Stimulated activated CD8-positive, alpha-beta memory T cell treated with anti-CD3 and anti-CD28 coated beads, Interleukin-12 subunit alpha, Interleukin-12 subunit beta, amount 100 ng/mL, for 1 hour (primary cell): ENCODE data around the gene SLC6A6.

ENCODE experiments used
- DNase-seq: peaks from one replicate; pipeline ENCODE4 v3.0.0-alpha.2; 2020; ENCODE audit warnings: low read depth

SLC6A6 gene

DNA sequence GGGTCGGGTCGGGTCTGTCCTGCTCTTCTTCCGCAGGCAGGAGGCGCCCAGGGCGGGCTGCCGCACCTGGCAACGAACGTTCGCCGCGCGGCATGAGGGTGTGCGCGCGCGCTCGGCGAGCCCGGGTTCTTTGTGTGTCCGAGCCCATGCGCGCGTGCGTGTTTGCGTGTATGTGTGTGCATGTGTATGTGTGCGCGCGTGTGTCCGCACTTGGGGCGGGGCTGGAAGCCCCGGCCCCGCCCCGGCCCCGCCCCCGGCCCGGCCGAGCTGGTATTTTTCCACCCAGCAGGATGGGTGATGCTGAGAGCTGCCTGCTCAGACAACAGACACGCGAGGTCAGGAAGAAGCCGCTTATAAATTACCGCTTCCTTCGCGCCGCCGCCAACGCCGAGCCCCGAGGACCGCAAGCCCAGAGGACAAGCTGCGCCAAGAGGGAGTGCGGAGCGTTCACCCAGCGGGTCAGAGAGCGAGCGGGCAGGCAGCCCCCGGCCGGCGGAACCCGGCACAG, at the start of gene SLC6A6:
Gene SLC6A6 (plus strand): TSS at position 303 of the 508 bp plus-strand sequence. CDS start 41,029 bp downstream, outside the sequence.
- peak; percentile 89 for DNase-seq

DNA sequence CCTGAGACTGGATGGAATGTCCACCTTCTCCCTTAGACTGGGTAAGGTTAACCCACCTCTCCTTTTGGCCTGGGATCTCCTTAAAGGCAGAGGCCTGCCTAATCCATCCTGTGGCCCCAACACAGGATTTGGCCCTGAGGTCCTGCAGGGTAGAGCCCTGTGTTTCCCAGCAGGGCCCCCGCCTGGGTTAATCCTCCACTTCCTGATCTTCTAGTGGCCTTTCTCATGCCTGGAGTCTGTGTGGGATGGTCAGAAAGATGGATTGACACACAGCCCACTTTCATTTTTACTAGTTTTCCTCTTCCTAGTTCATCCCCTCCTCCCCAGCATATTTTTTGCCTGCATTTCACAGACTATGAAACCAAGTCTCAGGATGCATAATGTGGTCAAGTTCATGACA, 48.9 kb upstream of the SLC6A6 start:
- no peak for DNase-seq

DNA sequence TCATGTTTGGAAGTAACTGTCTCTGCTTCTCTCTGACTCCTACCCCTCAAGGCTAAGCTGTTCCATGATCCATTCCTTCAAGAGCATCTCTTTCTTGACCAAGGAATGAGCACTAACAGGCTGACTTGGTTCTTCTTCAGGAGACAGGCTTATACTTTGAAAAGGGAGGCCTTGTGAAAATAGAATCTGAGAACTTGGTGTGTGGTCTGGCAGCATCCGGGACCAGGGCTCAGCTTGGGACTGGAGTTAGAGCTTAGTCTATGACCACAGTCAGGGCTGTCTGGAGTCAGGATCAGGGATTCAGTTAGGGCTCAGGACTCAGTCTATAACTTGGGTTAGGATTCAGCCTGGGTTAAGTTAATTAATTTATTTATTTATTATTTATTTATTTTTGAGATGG, 44.9 kb upstream of the SLC6A6 start:
- no peak for DNase-seq

DNA sequence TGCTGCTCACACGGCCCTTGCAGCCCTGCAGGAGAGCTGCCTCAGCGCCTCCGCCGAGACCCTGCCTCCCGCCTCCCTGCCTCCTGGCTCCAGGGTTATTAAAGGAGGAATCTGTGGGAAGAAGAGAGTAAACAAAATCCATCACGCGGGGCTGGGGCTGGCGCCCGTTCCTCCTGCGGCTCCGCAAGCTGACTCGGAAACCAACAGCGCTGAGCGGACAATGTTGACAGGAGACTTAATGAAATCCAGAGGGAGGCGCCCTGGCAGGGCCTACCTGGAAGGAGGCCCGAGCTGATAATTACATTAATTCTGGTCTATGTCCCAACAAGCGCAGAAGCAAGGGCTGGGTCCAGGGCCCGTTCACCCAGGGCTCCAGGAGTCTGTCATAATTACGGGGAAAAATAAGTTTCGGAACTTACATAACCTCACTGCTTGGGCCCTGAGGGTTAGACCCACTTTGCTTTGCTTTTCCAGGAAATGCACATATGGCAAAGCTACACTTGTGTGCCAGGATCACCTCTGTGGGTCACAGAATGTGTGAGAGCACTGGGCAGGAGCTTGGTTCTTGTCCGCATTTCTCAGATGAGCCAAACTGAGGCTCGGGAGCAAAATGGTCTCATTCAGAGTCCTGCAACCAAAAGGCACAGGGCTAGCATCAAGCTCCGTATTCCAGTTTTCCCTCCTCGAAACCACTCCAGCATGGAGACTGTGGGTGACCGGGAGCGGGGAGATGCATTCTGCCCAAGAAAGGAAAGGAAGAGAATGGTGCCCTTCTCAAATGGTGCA, 43.8 kb upstream of the SLC6A6 start:
- no peak for DNase-seq

DNA sequence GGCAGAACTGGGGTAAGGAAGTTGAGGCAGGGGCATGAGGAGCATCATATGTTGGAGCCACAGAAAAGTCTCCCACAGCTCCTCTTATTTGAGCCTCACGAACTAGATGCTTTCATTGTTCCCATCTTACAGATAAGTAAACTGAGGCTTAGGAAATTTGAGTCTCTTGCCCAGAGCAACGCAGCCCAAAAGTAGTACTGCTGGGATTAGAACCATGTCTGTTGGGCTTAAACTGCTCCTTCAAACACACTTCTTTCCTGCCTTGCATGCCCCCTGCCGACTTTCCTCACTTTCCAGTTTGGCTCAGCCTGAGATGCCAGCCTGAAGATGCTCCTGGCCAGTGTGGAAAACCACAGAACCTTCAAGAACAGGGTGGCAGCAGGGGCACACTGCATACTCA, 43.1 kb upstream of the SLC6A6 start:
- DNase-seq = no peak

- no peak for DNase-seq
Observed at GRCh38 chr3:14360123-14360881, 42.1 kb upstream of the SLC6A6 start.

DNA sequence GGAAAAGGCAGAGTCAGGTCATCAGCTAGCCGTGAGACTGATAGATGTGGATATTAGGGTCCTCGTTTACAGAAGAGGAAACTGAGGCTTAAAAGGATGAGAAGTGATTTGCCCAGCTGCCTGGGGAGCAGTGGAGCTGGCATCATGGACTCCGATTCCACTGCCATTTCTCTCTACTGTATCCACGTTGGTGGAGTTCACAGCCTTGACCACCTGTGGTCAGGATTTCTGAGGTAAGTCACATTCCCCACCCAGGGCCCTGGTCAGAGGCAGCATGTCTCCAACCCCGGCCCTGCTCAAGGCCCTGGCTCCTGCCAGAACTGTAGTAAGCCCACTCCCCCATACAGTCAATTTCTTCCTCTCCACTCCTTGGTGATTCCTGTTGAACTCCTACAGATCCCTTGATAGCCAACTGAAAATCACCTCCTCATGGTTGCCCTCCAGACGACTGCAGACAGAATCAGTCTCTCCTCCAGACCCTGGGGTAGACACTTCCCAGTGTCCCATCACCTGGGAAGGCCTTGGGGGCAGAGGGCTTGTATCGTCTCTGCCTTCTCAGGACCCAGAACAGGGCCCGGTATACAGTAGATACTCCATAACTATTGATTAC, 41.2 kb upstream of the SLC6A6 start:
- no peak for DNase-seq

- DNase-seq = no peak
Observed at GRCh38 chr3:14362890-14363289, 39.5 kb upstream of the SLC6A6 start.

DNA sequence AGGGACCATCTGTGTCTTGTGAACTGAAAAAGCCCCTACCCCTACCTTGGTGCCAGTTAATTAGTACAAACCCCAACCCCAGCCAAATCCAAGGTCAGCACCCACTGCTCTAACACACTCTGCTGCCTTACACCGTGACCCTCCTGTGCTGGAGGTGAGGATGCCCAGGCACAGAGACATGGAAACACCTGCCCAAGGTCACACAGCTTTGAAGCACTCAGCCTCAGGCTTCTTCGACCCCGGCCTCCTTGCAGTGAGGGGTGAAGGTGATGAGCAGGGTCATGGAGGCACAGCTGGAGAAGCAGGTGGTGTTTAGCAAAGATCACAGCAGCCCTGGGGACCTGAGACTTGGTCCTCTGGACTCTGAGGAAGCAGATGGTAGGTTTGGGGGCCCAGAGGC, 39.0 kb upstream of the SLC6A6 start:
- DNase-seq = no peak

GRCh38 chr3:14363991-14364390, 38.4 kb upstream of the SLC6A6 start:
- DNase-seq = no peak

- no peak for DNase-seq
Observed at GRCh38 chr3:14364580-14365292, 37.7 kb upstream of the SLC6A6 start.

GRCh38 chr3:14366248-14366647, 36.2 kb upstream of the SLC6A6 start:
- DNase-seq = no peak

- DNase-seq = no peak
Observed at GRCh38 chr3:14366915-14367823, 35.2 kb upstream of the SLC6A6 start.

GRCh38 chr3:14368146-14368545, 34.3 kb upstream of the SLC6A6 start:
- no peak for DNase-seq

- DNase-seq = no peak
Observed at GRCh38 chr3:14368885-14369284, 33.5 kb upstream of the SLC6A6 start.

DNA sequence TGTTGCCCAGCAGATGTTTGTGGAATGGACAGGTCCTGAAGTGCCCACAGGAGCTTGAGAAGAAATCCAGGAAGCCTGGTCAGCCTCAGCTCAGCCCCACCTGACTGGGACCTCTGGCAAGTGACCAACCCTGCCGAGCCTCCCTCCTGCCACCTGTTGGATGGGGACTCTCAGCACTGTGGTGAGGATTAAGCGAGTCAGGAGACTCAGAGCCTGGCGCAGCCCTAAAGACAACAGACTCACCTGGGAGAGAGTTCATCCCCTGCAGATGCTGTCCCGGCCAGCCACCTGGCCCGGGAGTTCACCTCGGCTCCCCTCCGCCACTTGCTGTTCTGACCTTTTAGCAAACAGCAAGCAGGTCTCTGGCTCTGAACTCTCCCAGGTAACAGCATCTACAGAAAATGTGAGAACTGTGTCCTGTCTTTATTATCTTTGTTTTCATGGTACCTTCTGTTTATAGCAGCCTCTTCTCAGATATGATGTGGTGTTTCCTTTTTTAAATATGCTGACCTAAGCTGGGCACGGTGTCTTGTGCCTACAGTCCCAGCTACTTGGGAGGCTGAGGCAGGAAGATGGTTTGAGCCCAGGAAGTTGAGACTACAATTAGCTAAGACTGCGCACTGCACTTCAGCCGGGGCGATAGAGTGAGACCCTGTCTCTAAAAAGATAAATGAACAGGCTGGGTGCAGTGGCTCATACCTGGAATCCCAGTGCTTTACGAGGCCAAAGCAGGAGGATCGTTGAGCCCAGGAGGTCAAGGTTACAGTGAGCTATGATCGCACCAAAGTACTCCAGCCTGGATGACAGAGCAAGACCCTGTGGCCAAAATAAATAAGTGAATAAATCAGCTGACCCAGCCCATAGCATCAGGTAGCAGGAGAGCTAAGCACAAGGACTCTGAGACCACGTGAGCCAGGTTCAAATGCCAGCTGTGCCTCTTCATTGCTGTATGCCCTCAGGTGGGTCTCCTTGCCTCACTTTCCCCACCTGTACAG, 32.4 kb upstream of the SLC6A6 start:
- no peak for DNase-seq

DNA sequence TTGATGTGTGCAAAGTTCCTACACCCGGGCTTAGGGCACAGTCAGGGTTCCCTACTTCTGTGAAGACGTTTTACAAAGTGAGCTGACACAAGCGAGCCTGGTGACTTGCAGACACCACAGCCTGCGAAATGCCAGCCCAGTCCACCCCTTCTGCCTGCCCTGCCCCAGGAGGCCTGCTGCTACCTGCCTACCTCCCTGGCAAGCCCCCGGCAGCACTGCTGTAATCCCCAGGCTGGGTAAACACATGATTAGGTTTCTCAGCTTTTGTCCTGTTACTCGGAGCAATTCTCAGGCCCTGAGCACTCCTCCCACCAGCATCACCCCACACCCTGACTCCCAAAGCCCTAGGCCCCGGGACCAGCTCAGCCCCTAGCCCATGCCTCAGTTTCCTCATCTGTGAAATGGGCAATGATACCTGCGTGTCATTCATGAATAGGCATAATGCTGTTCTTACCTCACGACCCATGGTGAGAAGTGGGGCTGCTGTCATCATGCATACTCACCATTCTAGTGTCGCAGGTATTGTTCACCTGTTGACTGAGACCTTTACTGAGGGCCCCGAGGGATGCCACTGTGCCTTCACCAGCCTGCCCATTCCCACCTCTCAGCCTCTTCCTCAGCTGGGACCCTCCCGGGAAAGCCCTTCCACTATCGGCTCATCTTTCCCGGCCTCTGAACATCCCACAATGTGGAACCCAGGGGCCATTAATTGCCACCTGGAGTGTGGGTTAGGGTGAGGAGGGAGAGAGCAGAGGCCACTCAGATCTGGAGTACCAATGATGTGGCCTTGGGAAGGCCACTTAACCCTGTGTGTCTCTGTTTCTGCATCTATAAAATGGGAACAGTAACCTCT, 31.5 kb upstream of the SLC6A6 start:
- DNase-seq = no peak

GRCh38 chr3:14371573-14372474, 30.6 kb upstream of the SLC6A6 start:
- no peak for DNase-seq
